GM19468 (cell line): Measurements from ENCODE around the gene ABCB1.
"Not testable (repeated sequence)": the region's sequence is repeated elsewhere in the genome, so short reads cannot be mapped to it uniquely, and the experiment has no call there.

Source experiments
- ATAC-seq: cut with Tn5 transposase; IDR thresholded peaks from one replicate; pipeline ENCODE4 v1.9.1; 2021; ENCODE audit warnings: mild to moderate bottlenecking, moderate library complexity, moderate number of reproducible peaks; ENCODE audit not compliant: unreplicated experiment; ENCODE audit errors: extremely low read depth

ABCB1 gene

GRCh38 chr7:87581723-87582122 lies 19.0 kb downstream of the ABCB1 start:
- ATAC-seq: no peak

GRCh38 chr7:87580636-87581035 lies 20.0 kb downstream of the ABCB1 start:
- ATAC-seq: no peak

- ATAC-seq: no peak
Observed at GRCh38 chr7:87575521-87575920, 25.2 kb downstream of the ABCB1 start.

GRCh38 chr7:87574630-87575029 lies 26.1 kb downstream of the ABCB1 start:
- ATAC-seq: no peak

- ATAC-seq: not testable (repeated sequence)
Observed at GRCh38 chr7:87572513-87572912, 28.2 kb downstream of the ABCB1 start.

GRCh38 chr7:87570178-87570577 lies 30.5 kb downstream of the ABCB1 start:
- no peak for ATAC-seq

- ATAC-seq: no peak
Observed at GRCh38 chr7:87567052-87567451, 33.6 kb downstream of the ABCB1 start.

GRCh38 chr7:87566311-87566900 lies 34.3 kb downstream of the ABCB1 start:
- ATAC-seq: no peak

GRCh38 chr7:87565877-87566276 lies 34.8 kb downstream of the ABCB1 start:
- no peak for ATAC-seq

- no peak for ATAC-seq
Observed at GRCh38 chr7:87564296-87564963, 36.3 kb downstream of the ABCB1 start.

- no peak for ATAC-seq
Observed at GRCh38 chr7:87561702-87562101, 39.0 kb downstream of the ABCB1 start.

GRCh38 chr7:87561102-87561501 lies 39.6 kb downstream of the ABCB1 start:
- ATAC-seq: no peak

GRCh38 chr7:87552351-87552900 lies 48.3 kb downstream of the ABCB1 start:
- ATAC-seq: no peak

- no peak for ATAC-seq
Observed at GRCh38 chr7:87548123-87548919, 52.4 kb downstream of the ABCB1 start.

- no peak for ATAC-seq
Observed at GRCh38 chr7:87545760-87546159, 54.9 kb downstream of the ABCB1 start.

- ATAC-seq: no peak
Observed at GRCh38 chr7:87543623-87544022, 57.1 kb downstream of the ABCB1 start.

- no peak for ATAC-seq
Observed at GRCh38 chr7:87541648-87542047, 59.0 kb downstream of the ABCB1 start.

GRCh38 chr7:87538052-87538451 lies 62.6 kb downstream of the ABCB1 start:
- no peak for ATAC-seq

- no peak for ATAC-seq
Observed at GRCh38 chr7:87534072-87534471, 66.6 kb downstream of the ABCB1 start.

- ATAC-seq: no peak
Observed at GRCh38 chr7:87530126-87530525, 70.6 kb downstream of the ABCB1 start.

- no peak for ATAC-seq
Observed at GRCh38 chr7:87528730-87529129, 72.0 kb downstream of the ABCB1 start.
